NT2/D1 (cell line): ENCODE data around the gene SMDT1.
"Not testable (repeated sequence)": the region's sequence is repeated elsewhere in the genome, so short reads cannot be mapped to it uniquely, and the experiment has no call there.

Experiments used
- DNase-seq: peaks from one replicate; pipeline ENCODE4 v3.0.0-alpha.2; 2011; ENCODE audit warnings: low read depth, low spot score
- H3K27me3 ChIP-seq: 2 replicates; pipeline ENCODE4 v1.6.0; 2011; ENCODE audit warnings: mild to moderate bottlenecking; ENCODE audit not compliant: insufficient read length, insufficient read depth
- H3K36me3 ChIP-seq: 2 replicates; pipeline ENCODE4 v1.6.1; 2011; ENCODE audit warnings: mild to moderate bottlenecking, low read length, mixed read lengths; ENCODE audit not compliant: insufficient read depth, insufficient read length
- H3K4me1 ChIP-seq: 2 replicates; pipeline ENCODE4 v1.5.1; 2011; ENCODE audit not compliant: insufficient read depth, insufficient read length
- H3K4me3 ChIP-seq: 2 replicates; pipeline ENCODE4 v1.5.1; 2011; ENCODE audit warnings: low read depth; ENCODE audit not compliant: insufficient read length
- H3K9ac ChIP-seq: 2 replicates; pipeline ENCODE4 v1.6.0; 2011; ENCODE audit warnings: low read depth; ENCODE audit not compliant: insufficient read length
- H3K9me3 ChIP-seq: 2 replicates; pipeline ENCODE4 v1.5.1; 2011; ENCODE audit warnings: mild to moderate bottlenecking, low read length; ENCODE audit not compliant: insufficient read depth
- SUZ12 ChIP-seq: IDR thresholded peaks from 2 replicates; pipeline ENCODE4 v1.6.1; 2011; ENCODE audit not compliant: insufficient read length, insufficient read depth; ENCODE audit errors: extremely low read depth
- YY1 ChIP-seq: IDR thresholded peaks from 2 replicates; pipeline ENCODE4 v1.6.1; 2011; ENCODE audit not compliant: insufficient read length, insufficient read depth
- ZNF274 ChIP-seq: IDR thresholded peaks from 2 replicates; pipeline ENCODE4 v1.6.1; 2011; ENCODE audit warnings: mild to moderate bottlenecking, low read depth, low read length

The SMDT1 gene

GRCh38 chr22:42070517-42071422 lies 8.7 kb upstream of the SMDT1 start, which contains the start of gene NAGA:
Gene NAGA, minus strand, starts transcription at chr22:42070812. Its CDS starts 515 bp downstream, at chr22:42070297.
- DNase-seq = peak; percentile 86
- H3K36me3 ChIP-seq = peaks cover 35% of the 10 kb centered on the region
- H3K4me1 ChIP-seq = peaks cover 9% of the 10 kb centered on the region
- H3K9me3 ChIP-seq = peaks cover 9% of the 10 kb centered on the region; the same call in 1 of the 2 replicates
- H3K27me3 ChIP-seq = peaks cover 4% of the 10 kb centered on the region
- no peak for TF ChIP-seq SUZ12
- no peak for TF ChIP-seq ZNF274
- TF ChIP-seq YY1 = no peak
- peak within 1 kb of the TSS; percentile 83 for H3K9ac ChIP-seq
- H3K4me3 ChIP-seq = peak within 1 kb of the TSS; percentile 58

GRCh38 chr22:42071508-42071907 lies 8.0 kb upstream of the SMDT1 start:
- not testable (repeated sequence) for H3K9me3 ChIP-seq, DNase-seq, H3K4me3 ChIP-seq, H3K9ac ChIP-seq, H3K4me1 ChIP-seq, H3K27me3 ChIP-seq
- H3K36me3 ChIP-seq = peaks cover 31% of the 10 kb centered on the region

GRCh38 chr22:42072606-42073330 lies 6.7 kb upstream of the SMDT1 start:
- DNase-seq = no peak
- peaks cover 1% of the 10 kb centered on the region for H3K4me1 ChIP-seq
- H3K9me3 ChIP-seq = peaks cover 9% of the 10 kb centered on the region; the same call in 1 of the 2 replicates
- H3K36me3 ChIP-seq = peaks cover 29% of the 10 kb centered on the region
- H3K27me3 ChIP-seq = peaks cover 4% of the 10 kb centered on the region
- TF ChIP-seq ZNF274 = no peak
- no peak for TF ChIP-seq YY1
- no peak for TF ChIP-seq SUZ12
- no peak overlapping the region for H3K9ac ChIP-seq
- no peak overlapping the region for H3K4me3 ChIP-seq

GRCh38 chr22:42073621-42074041 lies 5.9 kb upstream of the SMDT1 start:
- peaks cover 26% of the 10 kb centered on the region for H3K36me3 ChIP-seq
- peak overlapping the region; percentile 34 for H3K4me3 ChIP-seq
- TF ChIP-seq YY1 (no peak), ZNF274 (no peak), SUZ12 (no peak)
- peaks cover 4% of the 10 kb centered on the region for H3K27me3 ChIP-seq
- peaks cover 9% of the 10 kb centered on the region; the same call in 1 of the 2 replicates for H3K9me3 ChIP-seq
- DNase-seq = no peak
- peak overlapping the region; percentile 74 for H3K9ac ChIP-seq
- H3K4me1 ChIP-seq = peaks cover 1% of the 10 kb centered on the region

GRCh38 chr22:42074132-42074811 lies 5.2 kb upstream of the SMDT1 start, which contains the start of gene PHETA2:
Gene PHETA2, plus strand, starts transcription at chr22:42074248. Its CDS starts 3,046 bp downstream, at chr22:42077294.
- TF ChIP-seq YY1 (no peak), ZNF274 (no peak), SUZ12 (no peak)
- peaks cover 4% of the 10 kb centered on the region for H3K27me3 ChIP-seq
- peaks cover 26% of the 10 kb centered on the region for H3K36me3 ChIP-seq
- peaks cover 1% of the 10 kb centered on the region for H3K4me1 ChIP-seq
- H3K9ac ChIP-seq = peak within 1 kb of the TSS; percentile 74
- H3K4me3 ChIP-seq = peak within 1 kb of the TSS; percentile 34
- DNase-seq = no peak
- peaks cover 9% of the 10 kb centered on the region; the same call in 1 of the 2 replicates for H3K9me3 ChIP-seq

- Histone ChIP-seq H3K9me3 (peaks cover 9% of the 10 kb centered on the region; the same call in 1 of the 2 replicates), H3K9ac (no peak overlapping the region), H3K27me3 (peaks cover 4% of the 10 kb centered on the region), H3K36me3 (peaks cover 26% of the 10 kb centered on the region), H3K4me1 (peaks cover 1% of the 10 kb centered on the region), H3K4me3 (no peak overlapping the region)
- TF ChIP-seq YY1 (no peak), ZNF274 (peak; percentile 60), SUZ12 (no peak)
- no peak for DNase-seq
Measured at GRCh38 chr22:42074846-42075676, 4.4 kb upstream of the SMDT1 start.
